ENCODE data around the gene ELOVL2.
"Not testable (repeated sequence)": the region's sequence is repeated elsewhere in the genome, so short reads cannot be mapped to it uniquely, and the experiment has no call there.

The ELOVL2 gene

DNA sequence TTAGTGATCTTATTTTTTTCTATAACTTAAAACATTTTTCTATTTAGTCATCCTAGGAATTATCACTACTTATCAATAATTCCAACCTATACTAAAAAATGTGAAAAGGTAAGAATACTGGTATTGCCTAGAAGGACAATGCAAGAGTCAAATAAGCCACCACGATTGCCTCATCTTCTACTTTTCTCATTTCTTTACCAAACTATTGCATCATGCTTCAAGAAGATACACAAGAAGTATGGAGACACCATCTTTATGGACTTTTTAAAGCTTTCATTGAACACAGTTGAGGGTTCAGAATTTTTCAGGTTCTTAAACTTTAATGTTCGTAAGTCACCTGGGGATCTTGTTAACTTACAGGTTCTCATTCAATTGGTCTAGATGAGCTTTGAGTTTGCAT lies 25.9 kb downstream of the ELOVL2 start:
- DNase-seq, result no peak

DNA sequence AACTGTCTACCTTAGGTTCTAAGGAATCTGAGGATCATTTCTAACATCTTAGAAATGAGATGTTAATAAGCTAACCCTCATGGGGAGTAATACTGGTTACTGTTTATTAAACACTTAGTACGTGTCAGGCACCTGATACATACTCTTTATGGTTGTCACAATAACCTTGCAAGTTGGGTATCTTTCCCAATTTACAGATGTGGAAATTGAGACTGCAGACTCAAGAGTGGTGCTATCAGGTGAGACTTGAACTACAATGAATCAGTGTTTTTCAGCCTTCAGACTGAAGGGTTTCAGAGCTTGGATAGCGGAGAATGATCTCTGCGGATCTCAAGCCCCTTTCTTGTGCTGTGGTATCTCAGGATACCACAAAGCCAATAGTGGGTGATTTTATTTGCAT lies 27.0 kb downstream of the ELOVL2 start:
- DNase-seq, result no peak

DNA sequence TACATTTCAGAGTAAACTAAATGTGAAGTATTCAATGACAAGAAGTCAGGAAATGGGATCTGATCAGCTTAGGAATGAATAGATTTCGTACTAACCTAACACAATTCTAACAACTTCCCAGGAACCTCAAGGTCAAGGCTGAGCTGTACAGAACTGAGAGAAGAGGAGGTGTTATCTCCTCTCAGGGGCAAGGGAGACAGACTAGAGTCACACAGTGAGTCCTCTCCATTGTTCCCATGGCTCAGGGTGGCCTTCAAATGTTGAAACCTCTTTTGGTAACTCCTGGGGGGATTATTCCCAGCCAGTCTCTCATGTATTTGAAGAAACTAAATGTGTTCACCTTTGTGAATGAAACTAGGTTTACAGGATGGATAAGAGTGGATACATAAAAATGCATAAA lies 27.7 kb downstream of the ELOVL2 start:
- DNase-seq, result no peak

DNA sequence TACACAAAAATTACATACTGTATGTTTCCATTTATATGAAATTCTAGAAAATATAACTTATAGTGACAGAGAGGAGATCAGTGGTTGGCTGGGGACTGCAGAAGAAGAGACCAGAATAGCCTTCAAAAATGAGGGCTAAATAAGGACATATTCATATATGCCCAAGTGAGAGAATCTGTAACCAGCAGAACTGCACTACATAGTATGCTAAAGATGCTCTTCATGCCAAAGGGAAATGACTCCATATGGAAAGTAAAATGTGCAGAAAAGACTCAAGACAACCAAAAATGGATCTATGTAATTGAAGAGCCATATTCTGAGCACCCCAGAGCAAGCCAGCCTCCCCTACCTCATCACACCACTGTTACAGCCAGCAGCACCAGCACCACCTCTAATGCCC lies 29.0 kb downstream of the ELOVL2 start:
- no peak for DNase-seq

DNA sequence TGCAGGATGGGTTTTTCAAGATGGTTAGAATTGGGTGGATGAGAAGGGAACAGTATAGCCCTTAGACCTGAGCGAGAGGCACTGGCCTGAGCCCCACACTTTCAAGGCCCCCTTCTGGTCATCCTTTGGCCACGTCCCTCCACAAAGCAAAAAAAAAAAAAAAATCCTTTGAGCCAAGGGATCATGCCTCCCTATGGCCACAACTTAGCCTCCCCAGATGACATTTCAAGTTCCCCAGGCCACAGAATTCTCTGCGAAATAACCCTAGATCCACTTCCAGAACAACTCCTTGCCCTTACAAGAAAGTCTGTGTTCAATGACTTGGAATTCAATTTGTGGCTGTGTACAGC lies 30.4 kb downstream of the ELOVL2 start:
- DNase-seq, result no peak

DNA sequence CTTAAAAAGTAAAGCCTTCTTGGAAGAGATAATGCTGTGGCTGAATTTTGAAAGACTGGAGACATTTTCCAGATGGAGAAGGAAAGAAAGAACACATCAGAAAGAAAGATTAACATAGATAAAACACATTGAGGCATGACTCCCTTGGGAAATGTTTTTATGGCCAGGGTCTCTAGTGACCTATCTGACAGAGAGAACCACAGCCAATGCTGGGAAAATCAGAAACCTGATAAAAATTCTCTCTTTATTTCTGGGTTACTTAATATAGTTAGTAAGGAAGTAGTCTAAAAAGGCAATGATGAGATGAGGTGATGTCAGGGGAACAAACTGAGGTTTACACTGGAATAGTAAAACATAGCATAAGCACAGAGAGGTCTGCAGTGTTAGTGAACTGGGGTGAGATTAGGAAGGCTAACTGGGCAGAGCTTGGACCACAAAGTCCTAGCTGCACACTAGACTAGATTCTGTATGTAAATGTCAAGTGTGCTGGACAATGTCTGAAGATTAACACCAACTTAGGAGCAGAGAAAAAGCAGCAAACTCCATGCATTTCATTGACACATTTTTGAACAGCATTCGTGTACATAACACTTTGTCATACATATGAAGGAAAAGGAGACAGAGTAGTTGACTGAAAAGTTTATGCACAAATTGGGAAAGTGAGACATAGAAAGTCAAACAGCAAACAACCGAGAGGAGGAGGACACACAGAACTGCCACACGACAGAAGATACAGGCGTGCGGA lies 31.0 kb downstream of the ELOVL2 start:
- DNase-seq, result no peak

DNA sequence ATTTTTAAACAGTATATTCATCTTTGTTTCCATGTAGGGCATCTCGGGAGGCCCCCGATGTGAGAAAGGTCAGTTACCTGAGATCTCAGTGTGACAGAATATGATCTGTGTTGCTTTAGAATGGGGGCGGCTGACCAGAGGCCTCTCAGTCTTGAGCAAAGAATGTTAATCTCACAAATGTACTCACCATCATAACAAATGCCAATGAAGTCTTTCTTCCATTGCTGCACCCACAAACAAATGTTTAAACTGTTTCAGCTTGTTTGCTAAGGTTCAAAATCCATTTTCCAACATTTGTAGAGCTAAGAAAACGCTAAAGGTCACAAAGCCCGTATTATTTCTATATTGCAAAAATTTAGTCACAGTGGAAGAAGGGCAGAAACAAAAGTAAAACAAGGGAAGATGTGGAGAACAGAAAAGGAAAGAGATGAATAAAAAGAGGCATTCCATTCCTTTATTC lies 31.8 kb downstream of the ELOVL2 start:
- DNase-seq, result no peak

DNA sequence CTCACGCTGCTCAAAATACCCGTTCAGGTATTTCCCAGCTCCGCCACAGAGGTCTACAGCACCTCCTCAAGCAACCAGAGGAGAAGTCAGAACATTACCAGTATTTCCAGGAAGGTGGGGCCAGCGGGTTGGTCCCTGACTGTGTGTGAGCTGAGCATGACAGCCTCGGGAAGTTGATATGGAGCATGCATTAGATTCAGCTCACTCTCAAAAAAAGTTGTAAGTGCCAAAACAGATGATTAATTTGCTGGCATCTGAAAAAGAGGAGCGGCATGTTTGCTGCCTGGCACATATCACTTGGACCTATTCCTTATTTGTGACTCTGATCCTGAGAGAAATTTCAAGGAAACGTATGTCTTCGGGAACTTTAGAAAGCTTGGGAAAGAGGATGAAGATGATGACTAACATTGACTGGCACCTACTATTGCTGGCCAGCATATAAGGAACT lies 32.3 kb downstream of the ELOVL2 start:
- no peak for DNase-seq

DNA sequence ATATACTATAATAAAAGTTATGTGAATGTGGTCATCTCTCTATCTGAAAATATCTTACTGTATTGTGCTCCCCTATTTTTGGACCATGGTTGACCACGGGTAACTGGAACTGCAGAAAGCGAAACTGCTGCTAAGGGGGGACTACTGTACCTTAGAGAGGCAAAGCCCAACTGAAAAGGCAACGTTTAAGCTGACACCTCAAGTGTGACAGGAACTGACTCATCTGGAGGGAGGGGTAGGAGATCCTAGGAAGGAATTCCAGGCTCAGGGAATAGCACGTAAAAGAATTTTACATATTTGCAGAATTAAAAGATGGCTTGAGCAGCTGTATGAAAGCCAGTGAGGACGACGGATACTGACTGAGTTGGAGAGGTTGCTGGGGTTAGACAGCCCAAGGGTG lies 34.8 kb downstream of the ELOVL2 start:
- no peak for DNase-seq

DNA sequence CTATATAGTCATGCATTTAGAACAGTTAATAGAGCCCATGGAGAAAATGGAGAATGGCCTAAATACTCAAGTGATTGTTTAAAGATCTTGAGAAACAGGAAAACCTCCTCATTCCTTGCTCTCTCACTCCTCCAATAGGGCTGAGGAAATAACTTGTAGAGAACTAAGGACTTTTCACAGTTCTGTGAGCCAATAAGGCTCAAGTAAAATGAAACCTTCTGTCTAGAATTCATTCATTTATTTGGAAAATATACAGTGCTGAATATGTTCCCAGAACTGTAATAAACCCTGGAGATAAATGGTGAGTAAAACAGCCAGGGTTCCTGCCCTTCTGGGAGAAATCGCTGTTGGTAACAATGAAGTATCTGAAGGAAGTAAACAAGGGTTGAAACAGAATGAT lies 35.3 kb downstream of the ELOVL2 start:
- no peak for DNase-seq

DNA sequence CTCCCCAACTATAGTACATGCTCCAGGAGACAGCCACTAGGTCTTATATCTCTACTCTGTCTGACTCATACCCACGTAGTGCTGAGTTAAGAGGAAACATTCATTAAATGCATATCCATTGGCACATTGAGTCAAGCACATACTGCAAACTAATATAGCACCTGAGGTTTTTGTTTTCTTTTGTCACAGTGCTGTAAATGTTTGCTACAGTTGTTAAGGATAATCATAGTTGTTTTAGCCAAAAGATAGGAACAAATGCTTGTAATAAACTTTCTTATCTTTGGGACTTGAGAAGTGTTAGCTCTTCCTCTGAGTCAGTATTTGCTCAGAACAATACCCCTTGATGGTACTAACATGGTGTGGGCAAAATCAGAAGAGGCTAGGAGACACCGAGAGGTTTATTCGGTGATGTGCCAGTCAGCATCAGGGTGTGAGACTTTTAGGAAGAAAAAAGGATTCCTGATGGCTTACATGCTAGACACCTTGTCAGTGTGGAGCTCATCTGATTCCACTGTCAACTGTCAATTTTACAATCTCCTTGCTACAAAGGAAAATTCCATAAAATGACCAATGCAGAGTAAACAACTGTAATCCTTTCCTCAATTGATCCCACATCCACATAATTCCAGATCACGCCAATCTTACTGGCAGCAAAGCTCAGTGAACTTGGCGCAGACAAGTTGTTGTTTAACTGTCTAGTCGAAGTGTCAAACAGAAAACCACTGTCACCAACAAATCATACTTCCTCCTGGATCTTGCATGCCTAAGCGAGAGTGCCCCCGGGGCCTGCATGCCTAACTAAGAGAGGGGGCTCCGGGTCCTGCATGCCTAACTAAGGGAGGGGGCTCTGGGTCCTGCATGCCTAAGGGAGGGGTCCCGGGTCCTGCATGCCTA lies 36.1 kb downstream of the ELOVL2 start:
- DNase-seq, result no peak

DNA sequence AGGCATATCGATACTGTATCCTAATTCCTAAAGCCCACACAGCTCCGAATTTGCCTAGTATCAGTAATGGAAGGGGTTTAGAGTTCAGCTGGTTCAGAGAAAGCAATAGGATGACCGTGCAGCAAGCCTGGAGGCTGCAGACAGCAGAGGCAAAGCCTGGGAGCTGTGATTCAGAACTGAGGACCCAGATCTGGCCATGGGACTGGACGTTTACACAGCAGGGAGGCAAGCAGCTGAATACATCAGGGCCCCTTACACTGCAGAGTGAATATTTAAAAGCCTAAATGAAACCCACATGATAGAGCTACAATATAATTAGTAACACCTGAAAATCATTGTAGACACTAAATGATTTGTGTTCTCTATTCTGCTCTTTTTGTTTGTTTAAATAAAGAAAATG lies 38.0 kb downstream of the ELOVL2 start:
- DNase-seq, result no peak

DNA sequence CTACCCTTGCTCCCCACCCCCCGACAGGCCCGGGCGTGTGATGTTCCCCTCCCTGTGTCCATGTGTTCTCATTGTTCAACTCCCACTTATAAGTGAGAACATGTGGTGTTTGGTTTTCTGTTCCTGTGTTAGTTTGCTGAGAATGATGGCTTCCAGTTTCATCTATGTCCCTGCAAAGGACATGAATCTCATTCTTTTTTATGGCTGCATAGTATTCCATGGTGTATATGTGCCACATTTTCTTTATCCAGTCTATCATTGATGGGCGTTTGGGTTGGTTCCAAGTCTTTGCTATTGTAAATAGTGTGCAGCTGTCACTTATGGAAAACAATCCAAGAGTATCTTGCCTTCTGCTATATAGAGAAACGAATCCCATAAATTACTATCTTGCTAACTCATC lies 40.8 kb downstream of the ELOVL2 start:
- DNase-seq, result not testable (repeated sequence)

DNA sequence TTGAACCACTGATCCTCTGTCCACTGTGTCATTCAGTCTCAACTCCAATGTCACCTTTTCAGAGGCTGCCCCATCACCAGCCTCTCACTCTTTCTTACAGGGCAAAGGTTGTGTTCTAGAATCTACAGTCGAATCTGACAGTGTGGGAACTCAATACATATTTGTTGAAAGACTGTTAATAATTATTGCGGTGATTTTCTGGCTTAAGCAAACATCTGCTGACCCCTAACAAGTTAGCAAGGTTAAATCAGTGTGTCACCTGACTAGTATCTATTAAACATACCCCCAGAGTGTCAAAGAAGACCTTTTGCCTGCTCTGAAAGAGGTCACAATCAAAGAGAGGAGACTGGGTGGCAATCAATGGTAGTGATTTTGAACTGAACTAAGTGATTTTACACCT lies 41.9 kb downstream of the ELOVL2 start:
- DNase-seq, result no peak

DNA sequence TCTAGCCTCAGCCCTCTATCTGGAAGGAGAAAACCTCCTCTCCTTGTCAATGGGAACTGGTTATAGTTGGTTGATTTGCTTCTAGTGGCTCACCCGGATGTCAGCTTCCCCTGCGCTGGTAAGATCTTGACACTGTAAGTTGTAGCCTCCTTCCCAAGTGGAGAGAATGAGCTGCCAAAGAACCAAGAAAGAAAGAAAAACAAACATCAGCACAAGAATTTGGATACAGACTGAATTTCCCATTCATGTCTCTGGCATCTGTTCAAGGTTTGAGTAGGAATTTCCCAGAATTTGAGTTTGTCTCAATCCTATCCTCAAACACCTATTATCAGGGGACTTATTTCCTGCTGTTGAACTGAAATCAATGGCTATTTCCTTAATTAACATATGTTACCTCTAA lies 44.1 kb downstream of the ELOVL2 start:
- DNase-seq, result no peak

DNA sequence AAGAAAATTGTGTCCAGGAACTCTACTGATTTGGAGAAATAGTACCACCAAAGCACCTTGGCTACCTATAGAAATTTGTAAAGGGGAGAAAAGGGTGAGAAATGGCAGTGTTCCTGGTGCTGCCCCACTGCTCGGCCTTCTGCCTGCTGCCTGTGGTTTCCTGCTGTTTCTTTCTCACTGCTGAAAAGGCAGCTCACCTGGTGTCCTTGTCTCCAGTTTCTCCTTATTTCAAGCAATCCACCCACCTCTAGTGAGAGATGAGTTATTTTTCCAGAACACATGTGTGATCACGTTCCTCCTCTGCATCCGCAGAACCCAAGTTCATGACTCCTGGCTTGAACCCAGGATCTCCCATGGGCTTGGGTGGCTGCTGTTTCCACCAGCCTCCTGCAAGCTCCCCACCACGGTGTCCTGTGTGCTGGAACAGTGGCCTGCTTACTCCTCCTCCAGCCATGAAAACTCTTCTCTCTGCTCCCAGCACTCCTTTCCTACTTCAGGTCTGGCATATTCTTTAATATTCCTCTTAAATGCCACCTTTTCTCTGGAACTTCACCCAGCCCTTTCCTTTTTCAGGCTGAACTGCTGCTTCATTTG lies 48.9 kb downstream of the ELOVL2 start:
- no peak for DNase-seq

DNA sequence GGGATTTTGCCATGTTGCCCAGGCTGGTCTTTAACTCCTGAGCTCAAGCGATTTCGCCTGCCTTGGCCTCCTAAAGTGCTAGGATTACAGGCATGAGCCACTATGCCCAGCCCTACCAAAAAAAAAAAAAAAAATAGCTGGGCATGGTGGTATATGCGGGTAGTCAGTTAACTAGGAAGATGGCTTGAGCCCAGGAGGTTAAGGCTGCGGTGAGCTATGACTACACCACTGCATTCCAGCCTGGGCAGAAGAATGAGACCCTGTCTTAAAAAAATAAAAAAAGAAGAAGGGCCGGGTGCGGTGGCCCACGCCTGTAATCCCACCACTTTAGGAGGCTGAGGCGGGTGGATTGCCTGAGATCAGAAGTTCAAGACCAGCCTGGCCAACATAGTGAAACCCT lies 50.2 kb downstream of the ELOVL2 start:
- no peak for DNase-seq

DNA sequence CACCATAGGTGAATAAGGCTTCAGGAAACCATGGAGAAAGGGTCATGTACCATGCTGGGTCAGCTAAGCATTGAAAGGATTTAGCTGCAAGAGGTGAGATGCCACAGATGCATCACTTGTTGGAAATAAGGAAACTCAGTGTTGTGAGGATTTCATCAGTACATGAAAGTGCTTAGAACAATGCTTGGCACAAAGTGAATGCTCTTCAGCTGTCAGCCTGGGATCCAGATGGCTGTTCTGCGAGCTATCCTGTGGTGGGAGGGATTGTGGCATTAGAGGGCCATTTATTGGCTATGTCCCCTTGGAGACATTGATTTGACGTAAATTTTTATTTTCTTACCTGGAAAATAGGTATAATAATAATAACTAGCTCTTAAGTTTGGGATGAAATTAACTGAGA lies 53.0 kb downstream of the ELOVL2 start:
- no peak for DNase-seq

DNA sequence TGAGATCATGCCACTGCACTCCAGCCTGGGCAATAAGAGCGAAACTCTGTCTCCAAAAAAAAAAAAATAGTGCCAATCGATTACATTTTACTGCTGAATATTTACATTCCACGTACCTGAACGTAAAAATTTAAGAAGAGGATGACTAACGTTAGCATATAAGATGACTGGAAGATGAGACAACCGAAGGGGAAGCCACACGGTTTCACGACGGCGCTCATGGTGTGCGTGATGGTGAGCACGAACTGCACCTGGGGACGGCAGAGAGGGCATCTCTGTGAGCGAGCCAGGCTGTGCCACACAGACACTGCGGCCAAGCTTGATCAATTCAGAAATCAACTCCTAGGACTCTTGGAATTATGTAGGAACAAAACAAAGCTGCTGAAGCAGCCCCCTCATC lies 54.5 kb downstream of the ELOVL2 start:
- no peak for DNase-seq

DNA sequence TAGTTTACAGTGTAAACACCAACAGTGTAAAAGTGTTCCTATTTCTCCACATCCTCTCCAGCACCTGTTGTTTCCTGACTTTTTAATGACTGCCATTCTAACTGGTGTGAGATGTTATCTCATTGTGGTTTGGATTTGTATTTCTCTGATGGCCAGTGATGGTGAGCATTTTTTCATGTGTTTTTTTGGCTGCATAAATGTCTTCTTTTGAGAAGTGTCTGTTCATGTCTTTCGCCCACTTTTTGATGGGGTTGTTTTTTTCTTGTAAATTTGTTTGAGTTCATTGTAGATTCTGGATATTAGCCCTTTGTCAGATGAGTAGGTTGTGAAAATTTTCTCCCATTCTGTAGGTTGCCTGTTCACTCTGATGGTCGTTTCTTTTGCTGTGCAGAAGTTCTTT lies 59.1 kb downstream of the ELOVL2 start:
- DNase-seq, result not testable (repeated sequence)

DNA sequence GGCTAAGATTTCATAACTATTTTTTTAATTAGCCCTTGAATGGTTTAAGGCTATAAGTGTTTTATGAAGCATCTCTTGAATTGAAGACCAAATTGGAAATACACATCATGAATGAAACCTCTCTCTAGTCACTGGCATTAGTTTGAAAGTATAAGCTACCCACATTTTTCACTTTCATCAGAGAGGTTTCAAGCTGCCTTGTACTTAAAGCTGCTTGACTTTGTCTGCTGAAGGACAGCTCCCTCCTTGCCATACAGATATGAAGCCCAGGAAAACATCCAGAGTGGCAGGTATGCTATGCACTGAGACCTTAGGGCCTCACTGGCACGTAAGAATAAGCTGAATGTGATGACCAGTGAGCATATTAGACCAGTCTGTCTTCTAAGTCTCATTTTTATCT lies 62.7 kb downstream of the ELOVL2 start:
- DNase-seq, result no peak

DNA sequence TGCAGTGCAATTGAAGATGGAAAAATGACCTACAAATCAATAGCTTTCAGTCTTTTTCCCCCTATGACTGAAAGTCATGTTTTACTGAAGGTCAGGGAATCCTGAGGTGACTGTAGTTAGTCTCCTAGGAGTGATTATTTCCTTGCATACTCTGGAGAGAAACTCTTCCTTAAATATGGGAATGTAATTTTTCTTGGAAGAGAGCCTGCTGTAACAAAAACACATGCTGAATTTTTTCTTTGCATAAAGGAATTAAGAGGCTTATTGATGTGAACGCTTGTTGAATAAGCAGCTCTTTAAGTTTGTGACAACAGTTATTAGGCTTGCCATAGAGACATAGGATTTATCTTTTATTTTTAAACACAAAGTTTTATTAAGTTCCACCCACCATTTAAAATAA lies 64.5 kb downstream of the ELOVL2 start:
- DNase-seq, result no peak

DNA sequence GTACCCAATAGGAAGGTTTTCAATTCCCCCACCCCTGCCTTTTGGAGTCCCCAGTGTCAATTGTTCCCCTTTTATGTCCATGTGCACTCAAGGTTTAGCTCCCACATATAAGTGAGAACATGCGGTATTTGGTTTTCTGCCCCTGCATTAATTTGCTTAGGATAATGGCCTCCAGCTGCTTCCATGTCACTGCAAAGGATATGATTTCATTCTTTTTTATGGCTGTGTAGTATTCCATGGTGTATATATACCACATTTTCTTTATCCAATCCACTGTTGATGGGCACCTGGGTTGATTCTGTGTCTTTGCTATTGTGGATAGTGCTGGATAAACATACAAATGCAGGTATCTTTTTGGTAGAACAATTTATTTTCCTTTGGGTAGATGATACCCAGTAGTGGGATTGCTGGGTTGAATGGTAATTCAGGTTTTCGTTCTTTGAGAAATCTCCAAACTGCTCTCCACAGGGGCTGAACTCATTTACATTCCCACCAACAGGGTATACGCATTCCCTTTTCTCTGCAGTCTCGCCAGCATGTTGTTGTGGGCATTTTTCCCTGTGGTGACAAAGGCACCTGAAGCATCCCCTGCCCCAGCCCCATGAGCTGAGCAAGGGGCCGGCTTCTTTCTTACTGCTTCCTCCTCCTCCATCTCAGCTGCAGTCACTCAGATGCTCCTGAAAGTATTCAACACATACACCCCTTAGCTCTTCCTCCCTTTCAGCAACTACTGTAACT lies 66.7 kb downstream of the ELOVL2 start:
- DNase-seq, result no peak
